ENCODE data around the gene ANO4.
"Not testable (repeated sequence)": the region's sequence is repeated elsewhere in the genome, so short reads cannot be mapped to it uniquely, and the experiment has no call there.

The ANO4 gene

GRCh38 chr12:101110866-101111265 is 316.3 kb downstream of the ANO4 start:
- no peak for DNase-seq

- no peak for DNase-seq
Observed at GRCh38 chr12:101111441-101111840, 316.9 kb downstream of the ANO4 start.

GRCh38 chr12:101115326-101115725 is 320.8 kb downstream of the ANO4 start:
- DNase-seq, result no peak

- no peak for DNase-seq
Observed at GRCh38 chr12:101116911-101117310, 322.3 kb downstream of the ANO4 start.

- no peak for DNase-seq
Observed at GRCh38 chr12:101117842-101118241, 323.3 kb downstream of the ANO4 start.

- no peak for DNase-seq
Observed at GRCh38 chr12:101127521-101128219, 333.1 kb downstream of the ANO4 start.

- not testable (repeated sequence) for DNase-seq
Observed at GRCh38 chr12:101145777-101146431, 351.3 kb downstream of the ANO4 start.

GRCh38 chr12:101165319-101165718 is 370.7 kb downstream of the ANO4 start:
- no peak for DNase-seq

GRCh38 chr12:101166866-101167265 is 372.3 kb downstream of the ANO4 start:
- DNase-seq, result no peak

GRCh38 chr12:101168001-101168400 is 373.4 kb downstream of the ANO4 start:
- no peak for DNase-seq

GRCh38 chr12:101172316-101172715 is 377.7 kb downstream of the ANO4 start:
- DNase-seq, result no peak

- no peak for DNase-seq
Observed at GRCh38 chr12:101173197-101173749, 378.7 kb downstream of the ANO4 start.

- DNase-seq, result no peak
Observed at GRCh38 chr12:101174541-101174940, 380.0 kb downstream of the ANO4 start.
